HG03025 (cell line): ENCODE data around the gene ITFG1.
A peak's percentile ranks its signal among the peaks of the same experiment; 100 is the strongest.

Experiments
- ATAC-seq: cut with Tn5 transposase; IDR thresholded peaks from one replicate; pipeline ENCODE4 v1.9.1; 2021; ENCODE audit warnings: mild to moderate bottlenecking, moderate library complexity; ENCODE audit not compliant: unreplicated experiment, low FRiP score

Gene ITFG1

GRCh38 chr16:47431960-47432359 lies 28.9 kb downstream of the ITFG1 start:
- ATAC-seq: no peak

GRCh38 chr16:47426806-47427205 lies 34.1 kb downstream of the ITFG1 start:
- ATAC-seq: no peak

- no peak for ATAC-seq
Observed at GRCh38 chr16:47424846-47425245, 36.0 kb downstream of the ITFG1 start.

GRCh38 chr16:47416869-47417268 lies 44.0 kb downstream of the ITFG1 start:
- no peak for ATAC-seq

- ATAC-seq: no peak
Observed at GRCh38 chr16:47413041-47413440, 47.8 kb downstream of the ITFG1 start.

- ATAC-seq: no peak
Observed at GRCh38 chr16:47408491-47408890, 52.4 kb downstream of the ITFG1 start.

- ATAC-seq: no peak
Observed at GRCh38 chr16:47395733-47396498, 64.9 kb downstream of the ITFG1 start.

GRCh38 chr16:47392081-47392480 lies 68.8 kb downstream of the ITFG1 start:
- ATAC-seq: peak; percentile 88

- no peak for ATAC-seq
Observed at GRCh38 chr16:47388705-47389104, 72.2 kb downstream of the ITFG1 start.

GRCh38 chr16:47387026-47387734 lies 73.7 kb downstream of the ITFG1 start:
- no peak for ATAC-seq

GRCh38 chr16:47386201-47386718 lies 74.6 kb downstream of the ITFG1 start:
- no peak for ATAC-seq

- no peak for ATAC-seq
Observed at GRCh38 chr16:47382362-47382761, 78.5 kb downstream of the ITFG1 start.

- ATAC-seq: no peak
Observed at GRCh38 chr16:47377154-47377553, 83.7 kb downstream of the ITFG1 start.

GRCh38 chr16:47375423-47375822 lies 85.4 kb downstream of the ITFG1 start:
- no peak for ATAC-seq

- no peak for ATAC-seq
Observed at GRCh38 chr16:47374629-47375028, 86.2 kb downstream of the ITFG1 start.

- ATAC-seq: no peak
Observed at GRCh38 chr16:47371271-47372014, 89.4 kb downstream of the ITFG1 start.

- ATAC-seq: no peak
Observed at GRCh38 chr16:47370536-47370935, 90.3 kb downstream of the ITFG1 start.

GRCh38 chr16:47366228-47366627 lies 94.6 kb downstream of the ITFG1 start:
- ATAC-seq: no peak

- ATAC-seq: no peak
Observed at GRCh38 chr16:47363761-47364160, 97.1 kb downstream of the ITFG1 start.

- ATAC-seq: no peak
Observed at GRCh38 chr16:47359478-47359877, 101.4 kb downstream of the ITFG1 start.

- no peak for ATAC-seq
Observed at GRCh38 chr16:47358816-47359215, 102.0 kb downstream of the ITFG1 start.
